ENCODE measurements around the gene ABLIM3.

The ABLIM3 gene

GRCh38 chr5:149141224-149141956 lies at the start of gene ABLIM3:
Gene ABLIM3 (plus strand): TSS chr5:149141493. CDS start chr5:149142096, 603 bp downstream.
- DNase-seq, result peak; percentile 83

GRCh38 chr5:149093625-149094024 lies 47.7 kb upstream of the ABLIM3 start:
- no peak for DNase-seq

GRCh38 chr5:149094996-149095395 lies 46.3 kb upstream of the ABLIM3 start:
- DNase-seq, result no peak

- no peak for DNase-seq
These were observed 41.4 kb upstream of the ABLIM3 start for GRCh38 chr5:149099920-149100319.

GRCh38 chr5:149100331-149100730 lies 41.0 kb upstream of the ABLIM3 start:
- DNase-seq, result no peak

GRCh38 chr5:149108651-149109280 lies 32.5 kb upstream of the ABLIM3 start:
- no peak for DNase-seq

GRCh38 chr5:149110406-149110805 lies 30.9 kb upstream of the ABLIM3 start:
- no peak for DNase-seq

- no peak for DNase-seq
These were observed 27.6 kb upstream of the ABLIM3 start for GRCh38 chr5:149113669-149114068.

GRCh38 chr5:149114403-149115312 lies 26.6 kb upstream of the ABLIM3 start:
- DNase-seq, result no peak

- DNase-seq, result no peak
These were observed 23.3 kb upstream of the ABLIM3 start for GRCh38 chr5:149117970-149118369.

- DNase-seq, result no peak
These were observed 22.8 kb upstream of the ABLIM3 start for GRCh38 chr5:149118463-149118862.

GRCh38 chr5:149121145-149121544 lies 20.1 kb upstream of the ABLIM3 start:
- no peak for DNase-seq

GRCh38 chr5:149123211-149123610 lies 18.1 kb upstream of the ABLIM3 start:
- no peak for DNase-seq

- DNase-seq, result no peak
These were observed 15.9 kb upstream of the ABLIM3 start for GRCh38 chr5:149125386-149125891.

GRCh38 chr5:149126906-149127305 lies 14.4 kb upstream of the ABLIM3 start:
- no peak for DNase-seq

GRCh38 chr5:149127394-149127955 lies 13.8 kb upstream of the ABLIM3 start:
- DNase-seq, result no peak

GRCh38 chr5:149128023-149128875 lies 13.0 kb upstream of the ABLIM3 start:
- DNase-seq, result no peak

- no peak for DNase-seq
These were observed 12.1 kb upstream of the ABLIM3 start for GRCh38 chr5:149129181-149129580.

GRCh38 chr5:149130121-149130914 lies 11.0 kb upstream of the ABLIM3 start:
- DNase-seq, result no peak

- no peak for DNase-seq
These were observed 8.8 kb upstream of the ABLIM3 start for GRCh38 chr5:149132474-149132873.
